ENCODE measurements around the gene RFX1.

Gene RFX1

DNA sequence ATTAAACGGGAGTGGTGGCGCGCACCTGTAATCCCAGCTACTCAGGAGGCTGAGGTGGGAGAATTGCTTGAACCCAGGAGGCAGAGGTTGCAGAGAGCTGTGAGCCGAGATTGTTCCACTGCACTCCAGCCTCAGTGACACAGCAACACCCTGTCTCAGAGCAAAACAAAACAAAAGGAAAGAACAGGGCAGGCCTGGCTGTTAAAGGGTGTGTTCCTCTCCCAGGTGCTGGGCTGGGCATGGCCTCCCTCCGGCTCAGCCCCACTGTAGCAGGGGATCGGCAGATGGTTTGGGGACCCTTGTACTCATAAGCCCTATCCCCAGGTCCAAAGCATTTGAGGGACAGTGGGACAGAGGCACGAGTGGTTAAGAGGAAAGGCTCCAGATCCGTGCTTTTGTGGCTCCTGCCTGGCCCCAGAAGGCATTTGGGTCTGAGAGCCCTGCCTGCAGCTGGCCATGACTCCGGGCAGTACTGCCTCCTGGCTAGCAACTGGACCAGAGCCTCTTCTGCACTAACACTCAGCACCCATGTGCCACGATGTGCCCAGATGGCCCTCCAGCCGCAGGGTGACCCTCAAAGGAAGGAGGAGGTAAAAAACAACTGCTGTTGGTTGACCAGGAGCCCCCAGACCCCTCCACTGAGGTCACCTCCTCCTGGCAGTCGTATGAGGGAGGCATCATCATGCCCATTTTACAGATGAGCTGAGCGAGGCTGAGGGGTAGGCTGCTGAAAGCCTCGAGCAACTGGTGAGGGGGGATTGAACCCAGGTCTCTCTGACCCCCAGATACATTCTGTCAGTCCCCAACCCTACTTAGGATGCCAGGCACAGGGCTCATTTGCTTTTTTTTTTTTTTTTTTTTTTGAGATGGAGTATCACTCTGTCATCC lies 10.0 kb downstream of the RFX1 start:
- DNase-seq, result no peak

DNA sequence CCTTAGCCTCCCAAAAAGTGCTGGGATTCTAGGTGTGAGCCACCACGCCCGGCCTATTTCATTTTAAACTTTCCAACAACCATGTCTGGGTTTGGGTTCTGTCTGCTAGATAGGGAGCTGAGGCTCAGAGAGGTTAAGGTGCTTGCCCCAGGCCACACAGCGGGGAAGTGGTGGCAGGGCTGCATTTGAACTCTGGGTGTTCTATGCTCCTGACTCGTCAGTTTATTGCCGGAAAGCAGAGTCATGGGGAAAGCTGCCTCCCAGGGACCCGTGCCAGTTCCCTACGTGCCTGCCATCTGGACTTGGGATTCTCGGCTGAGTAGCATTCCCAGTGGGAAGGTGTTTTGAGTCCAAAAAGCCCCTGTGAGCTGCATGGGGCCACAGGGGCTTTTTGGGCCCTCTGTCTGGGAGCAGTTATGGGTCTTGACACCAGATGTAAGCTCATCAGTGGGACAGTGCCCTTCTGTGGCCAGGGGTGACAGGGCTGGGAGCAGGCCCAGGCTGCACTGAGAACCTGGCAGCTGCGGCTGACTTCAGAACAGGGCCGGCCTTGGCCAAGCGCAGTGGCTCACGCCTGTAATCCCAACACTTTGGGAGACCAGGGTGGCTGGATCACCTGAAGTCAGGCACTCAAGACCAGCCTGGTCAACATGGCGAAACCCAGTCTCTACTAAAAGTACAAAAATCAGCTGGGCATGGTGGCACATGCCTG lies 10.9 kb downstream of the RFX1 start:
- no peak for DNase-seq

DNA sequence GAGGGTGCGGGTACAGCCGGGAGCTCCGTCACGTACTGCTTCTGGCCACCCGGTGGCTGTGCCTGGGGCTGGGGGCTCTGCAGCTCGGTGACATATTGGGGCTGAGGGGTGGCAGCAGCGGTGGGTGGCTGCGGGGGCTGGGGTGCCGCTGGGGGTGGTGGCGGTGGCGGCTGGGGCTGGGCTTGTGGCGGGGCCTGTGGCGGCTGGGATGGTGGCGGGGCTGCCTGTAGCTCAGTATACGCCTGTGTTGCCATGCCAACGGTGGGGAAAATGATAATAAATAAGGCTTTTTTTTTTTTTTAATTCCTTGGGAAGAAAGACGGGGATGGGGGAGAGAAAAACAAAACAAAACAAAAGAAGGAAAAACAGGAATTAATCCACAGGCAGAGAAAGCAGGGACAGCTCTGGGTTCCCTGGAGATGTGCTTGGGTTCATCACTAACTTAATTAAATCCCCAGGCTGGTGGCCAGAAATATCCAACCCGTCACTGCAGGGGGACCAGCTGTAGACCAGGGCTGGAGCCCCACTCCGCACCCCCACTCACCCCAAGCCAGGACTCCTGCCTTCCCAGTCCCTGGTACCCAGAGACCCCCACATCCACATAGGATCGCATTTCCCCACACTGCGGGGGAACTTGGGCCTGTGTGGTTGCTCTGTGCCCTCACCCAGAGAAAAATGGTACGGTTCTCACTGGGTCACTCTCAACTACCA lies 12.4 kb downstream of the RFX1 start:
- no peak for DNase-seq

DNA sequence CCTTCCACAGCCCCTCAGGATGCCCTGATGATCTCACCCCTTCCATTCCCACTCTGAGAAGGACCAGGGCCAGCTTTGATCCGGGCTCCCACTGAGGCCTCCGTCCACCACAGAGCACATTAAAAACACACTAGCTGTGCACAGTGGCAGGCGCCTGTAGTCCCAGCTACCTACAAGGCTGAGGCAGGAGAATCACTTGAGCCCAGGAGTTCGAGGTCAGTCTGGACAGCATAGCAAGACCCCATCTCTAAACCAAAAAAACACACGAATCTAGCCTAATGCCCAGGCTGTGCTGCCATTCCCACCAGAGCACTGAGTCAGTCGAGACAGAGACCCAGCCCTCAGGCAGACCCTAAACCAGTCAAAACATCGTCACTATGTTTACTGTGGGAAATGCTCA lies 14.1 kb downstream of the RFX1 start:
- DNase-seq, result no peak

DNA sequence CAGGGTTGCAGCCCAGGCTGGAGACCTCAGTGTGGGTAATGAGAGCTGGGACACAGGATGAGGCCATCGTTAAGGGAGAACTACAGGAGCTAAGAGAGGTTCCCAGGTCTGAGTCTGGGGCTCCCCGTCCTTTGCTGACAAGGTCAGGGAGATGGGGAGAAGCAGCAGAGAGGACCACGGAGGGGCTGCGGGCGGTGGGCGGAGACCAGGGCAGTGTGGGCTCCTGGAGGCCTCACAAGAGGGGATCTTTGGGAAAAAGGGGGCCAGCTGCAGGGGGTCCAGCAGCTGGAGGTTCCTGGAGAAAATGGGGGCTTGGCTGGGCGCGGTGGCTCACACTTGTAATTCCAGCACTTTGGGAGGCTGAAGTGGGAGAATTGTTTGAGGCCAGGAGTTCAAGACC lies 16.0 kb downstream of the RFX1 start:
- DNase-seq, result no peak

DNA sequence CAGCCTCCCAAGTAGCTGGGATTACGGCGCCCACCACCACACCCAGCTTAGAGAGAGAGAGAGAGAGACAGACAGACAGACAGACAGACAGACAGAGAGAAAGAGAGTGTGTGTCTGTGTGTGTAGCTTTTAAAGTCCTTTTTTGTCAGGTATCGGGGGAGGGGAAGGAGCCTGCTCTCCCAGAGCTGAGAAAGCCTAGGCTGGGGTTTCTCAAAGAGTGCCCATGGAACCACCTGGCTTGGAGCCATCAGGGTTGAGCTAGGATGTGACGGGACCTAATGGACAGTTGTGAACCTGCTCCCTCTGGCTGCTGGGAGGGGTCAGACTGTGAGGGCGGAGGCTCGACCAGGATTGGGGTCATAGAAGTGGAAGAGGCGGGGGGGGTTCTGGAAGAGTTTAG lies 16.6 kb downstream of the RFX1 start:
- DNase-seq, result no peak

DNA sequence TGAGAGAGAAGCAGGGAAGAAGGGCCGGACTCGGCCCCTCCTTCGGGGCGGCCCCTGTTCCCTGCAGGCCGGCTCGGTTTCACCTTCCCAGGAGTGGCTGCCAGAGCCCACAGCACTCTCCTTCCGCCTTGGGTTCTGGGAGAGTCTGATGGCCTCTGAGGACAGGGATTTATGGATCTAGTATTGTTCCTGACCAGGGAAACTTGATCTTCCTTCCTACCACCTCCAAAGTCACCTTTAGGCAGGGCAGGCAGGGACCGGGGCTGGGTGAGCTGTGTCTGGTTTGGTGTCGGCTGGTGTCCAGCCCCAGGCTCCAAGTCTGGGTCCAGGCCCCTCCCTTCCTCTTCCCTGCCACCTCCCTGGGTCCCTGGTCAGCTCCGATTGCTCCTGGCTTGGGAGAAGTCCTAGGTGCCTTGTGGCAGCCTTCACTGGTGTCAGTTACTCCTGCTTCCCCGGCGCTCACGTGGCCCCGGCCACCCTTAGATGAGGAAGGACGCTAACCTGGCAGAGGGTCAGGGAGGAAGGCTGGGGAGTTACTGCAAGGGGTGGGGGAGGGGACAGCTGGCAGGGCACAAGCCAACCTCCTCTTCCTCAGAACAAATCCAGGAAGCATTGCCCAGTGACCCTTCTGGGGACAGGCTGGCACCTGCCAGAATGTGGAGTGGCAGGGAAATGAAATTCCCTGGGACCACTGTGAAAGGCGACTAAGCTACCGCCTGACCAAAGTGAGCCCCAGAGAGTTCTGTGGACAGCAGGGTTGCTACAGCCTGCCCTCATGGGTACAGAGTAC lies 18.8 kb downstream of the RFX1 start:
- no peak for DNase-seq

DNA sequence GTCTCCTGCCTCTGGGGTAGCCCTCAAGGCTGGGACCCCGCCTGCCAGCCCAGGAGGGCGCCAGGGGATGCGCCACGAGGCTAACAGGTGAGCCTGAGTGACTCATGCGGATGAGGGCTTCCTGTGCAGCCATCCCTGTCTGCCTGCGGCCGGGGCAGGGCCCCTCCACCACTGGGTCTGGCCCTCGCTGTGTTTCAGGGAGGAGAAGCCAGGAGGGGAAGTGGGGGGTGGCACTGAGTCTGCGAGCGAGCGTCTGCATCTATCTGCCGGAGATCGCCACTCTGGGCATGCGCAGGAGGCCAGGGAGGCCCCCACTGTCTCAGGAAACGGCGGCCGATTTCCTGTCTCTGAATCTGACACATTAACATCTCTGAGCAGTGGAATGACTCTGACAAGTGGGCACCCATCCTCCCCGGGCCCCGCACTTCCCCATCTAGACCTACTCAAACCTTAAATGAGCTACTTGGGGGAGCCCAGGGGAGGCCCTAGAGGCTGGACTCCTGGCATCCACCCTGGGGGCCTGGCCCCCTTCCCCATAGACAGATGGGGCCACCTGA lies 19.7 kb downstream of the RFX1 start:
- DNase-seq, result peak; percentile 99

DNA sequence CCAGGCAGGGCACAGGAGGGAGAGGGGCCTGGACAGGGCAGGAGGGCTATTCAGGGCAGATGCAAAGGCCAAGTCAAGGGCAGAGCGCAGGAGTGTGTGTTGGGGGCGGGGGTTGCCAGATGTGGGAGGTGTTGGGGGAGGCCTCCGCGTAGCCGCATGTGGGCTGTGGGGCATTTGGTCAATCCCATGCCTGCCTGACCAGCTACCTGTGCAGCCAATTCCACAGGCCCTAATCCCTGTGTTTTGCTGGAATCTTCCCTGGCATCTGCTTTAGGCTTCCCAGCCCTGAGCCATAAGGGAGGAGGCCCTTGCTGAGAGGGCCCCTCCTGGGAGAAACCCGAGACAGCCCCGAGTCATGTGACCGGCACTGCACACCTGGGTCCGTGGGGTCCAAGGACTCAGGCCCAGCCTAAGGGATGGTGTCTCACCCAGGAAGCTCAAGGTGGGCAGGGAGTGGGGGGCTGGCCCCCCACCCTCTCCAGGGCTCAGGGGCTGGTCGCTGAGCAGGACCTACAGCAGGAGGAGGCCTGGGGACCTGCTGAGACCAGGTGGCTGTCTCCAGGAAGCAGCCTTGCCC lies 20.3 kb downstream of the RFX1 start:
- peak; percentile 41 for DNase-seq

DNA sequence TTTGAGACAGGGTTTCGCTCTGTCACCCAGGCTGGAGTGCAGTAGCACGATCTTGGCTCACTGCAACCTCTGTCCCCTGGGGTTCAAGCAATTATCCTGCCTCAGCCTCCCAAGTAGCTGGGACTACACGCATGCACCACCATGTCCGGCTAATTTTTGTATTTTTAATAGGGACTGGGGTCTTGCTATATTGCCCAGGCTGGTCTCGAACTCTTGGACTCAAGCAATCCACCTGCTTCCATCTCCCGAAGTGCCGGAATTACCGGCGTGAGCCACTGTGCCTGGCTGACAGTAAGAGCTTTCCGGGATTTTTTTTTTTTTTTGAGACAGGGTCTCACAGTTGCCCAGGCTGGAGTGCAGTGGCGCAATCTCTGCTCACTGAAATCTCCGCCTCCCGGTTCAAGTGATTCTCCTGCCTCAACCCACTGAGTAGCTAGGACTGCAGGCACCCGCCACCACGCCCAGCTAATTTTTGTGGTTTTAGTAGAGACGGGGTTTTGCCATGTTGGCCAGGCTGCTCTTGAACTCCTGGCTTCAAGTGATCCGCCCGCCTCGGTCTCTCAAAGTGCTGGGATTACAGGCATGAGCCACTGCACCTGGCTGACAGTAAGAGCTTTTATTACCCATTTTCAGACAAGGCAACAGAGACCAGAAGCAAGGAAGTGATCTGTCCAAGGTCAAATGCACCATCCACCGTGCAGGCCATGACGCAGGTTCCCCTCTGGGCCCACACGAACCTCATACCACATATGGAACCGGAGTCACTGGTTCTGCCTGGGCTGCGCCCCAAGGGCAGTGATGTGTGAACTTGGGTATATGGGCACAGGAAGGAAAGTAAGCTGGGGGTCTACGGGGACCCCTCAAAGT lies 21.0 kb downstream of the RFX1 start:
- peak; percentile 31 for DNase-seq

DNA sequence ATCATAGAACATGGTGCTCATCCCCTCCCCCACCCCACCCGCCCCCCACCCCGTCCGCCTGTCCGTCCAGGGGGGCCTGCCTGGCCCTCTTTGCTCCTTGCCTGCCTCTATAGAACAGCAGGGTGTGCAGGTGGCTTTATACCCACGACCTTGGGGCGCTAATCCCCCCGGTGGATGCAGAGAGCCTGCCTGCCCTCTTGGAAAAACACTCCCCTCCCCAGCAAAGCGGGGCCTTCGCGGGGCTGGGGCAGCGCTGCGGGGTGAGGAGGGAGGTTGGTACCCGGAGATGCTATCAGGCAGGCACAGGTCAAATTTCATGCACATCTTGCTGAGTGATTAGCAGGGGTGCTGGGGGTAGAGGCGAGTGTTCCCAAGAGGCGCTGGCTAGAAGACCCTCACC lies 21.9 kb downstream of the RFX1 start:
- DNase-seq, result no peak

DNA sequence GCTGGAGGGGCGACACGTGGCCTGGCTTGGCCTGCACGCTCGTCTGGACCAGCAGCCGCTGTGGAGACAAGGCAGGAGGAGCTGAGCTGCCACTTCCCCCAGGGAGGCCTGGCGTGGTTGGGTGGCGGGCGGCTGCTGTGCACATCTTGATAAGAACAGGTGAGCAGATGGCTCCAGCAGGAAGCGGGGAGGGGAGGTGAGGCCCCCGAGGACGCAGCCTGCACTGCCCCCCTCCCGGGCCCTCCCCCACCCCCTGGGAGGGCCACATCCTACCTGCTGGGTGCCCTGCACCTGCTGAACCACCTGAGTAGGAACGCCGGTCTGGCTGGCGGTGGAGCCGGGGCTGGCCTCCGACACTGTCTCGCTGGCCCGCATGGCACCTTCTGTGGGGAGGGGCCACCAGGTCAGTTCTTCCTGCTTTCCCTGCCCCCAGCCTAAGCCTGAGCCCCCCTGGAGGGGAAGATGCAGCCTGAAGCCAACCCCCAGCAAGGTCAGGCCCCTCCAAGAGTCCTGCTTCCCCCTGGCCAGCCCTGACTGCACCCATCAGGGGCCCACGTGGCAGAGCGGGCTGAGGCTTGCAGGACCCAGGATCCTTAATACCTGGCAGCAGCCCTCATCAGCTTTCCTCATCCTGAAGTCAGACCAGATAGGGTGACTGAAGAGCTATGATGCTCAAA lies 22.8 kb downstream of the RFX1 start:
- DNase-seq, result no peak

DNA sequence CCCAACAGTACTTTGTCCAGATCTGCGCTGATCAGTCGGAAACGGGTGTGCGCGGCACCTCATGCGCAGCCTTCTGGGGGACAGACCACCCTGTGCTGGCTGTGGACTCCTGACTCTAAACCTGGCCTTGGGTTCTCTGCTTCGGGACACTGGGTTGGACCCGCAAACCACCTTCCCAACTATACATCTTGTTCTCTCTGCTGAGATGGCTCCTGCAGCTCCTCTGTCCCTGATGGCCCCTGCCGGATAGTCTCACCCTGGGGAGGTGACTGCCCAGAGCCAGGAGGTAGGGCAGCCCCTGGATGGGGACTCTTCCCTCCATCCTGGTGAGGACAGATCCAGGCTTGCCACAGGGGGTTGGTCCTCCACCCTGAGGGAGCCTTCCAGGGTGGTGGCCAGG lies 23.3 kb downstream of the RFX1 start:
- no peak for DNase-seq

DNA sequence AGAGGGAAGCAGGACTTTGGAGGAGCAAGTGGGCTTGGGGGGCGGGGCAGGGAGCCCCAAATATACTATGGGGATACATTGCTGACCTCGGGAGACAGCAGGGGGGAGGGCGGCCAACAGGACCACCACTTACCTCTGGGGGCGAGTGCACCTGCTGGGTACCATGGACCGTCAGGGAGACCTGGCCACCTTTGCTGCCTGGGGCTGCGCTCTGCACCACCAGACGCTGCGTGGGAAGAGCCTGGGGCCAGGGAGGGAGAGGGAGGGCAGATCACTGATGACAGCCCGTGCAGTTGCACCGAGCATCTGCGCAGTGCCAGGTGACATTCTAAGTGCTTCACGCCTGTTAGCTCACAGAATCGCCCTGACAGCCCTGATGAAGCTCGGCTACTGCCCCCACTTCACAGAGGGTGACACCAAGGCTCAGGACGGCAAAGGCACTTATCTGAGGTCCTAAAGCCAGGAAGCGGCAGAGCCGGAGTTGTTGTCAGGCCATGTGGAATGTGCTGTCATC lies 24.1 kb downstream of the RFX1 start:
- no peak for DNase-seq

DNA sequence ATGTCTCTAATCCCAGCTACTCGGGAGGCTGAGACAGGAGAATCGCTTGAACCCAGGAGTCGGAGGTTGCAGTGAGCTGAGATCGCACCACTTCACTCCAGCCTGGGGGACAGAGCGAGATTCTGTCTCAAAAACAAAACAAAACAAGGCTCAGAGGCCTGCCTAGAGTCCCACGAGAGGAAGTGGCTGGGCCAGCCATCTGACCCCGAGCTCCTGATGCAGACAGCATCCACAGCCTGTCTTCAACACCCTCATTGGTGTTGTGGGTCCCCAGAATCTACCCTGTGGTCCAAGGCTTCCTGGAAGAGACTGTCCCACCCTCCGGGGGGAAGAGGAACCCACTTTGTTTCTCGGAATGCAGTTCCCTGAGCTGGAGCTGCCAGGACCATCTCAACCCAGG lies 24.7 kb downstream of the RFX1 start:
- no peak for DNase-seq

DNA sequence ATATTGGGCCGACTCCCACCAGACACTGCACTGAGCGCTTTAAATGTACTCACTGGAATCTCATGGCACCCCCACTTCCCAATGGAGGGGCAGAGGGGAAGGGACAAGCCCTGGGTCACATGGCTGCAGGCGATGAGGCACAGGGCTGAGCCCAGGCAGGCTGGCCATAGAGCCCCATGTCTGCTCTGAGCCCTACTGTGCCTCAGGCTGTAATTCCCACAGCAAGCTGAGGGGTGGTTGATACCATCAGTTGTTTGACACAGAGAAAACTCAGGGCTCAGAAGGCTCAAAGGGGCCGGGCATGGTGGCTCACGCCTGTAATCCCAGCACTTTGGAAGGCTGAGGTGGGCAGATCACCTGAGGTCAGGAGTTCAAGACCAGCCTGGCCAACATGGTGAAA lies 25.1 kb downstream of the RFX1 start:
- no peak for DNase-seq

DNA sequence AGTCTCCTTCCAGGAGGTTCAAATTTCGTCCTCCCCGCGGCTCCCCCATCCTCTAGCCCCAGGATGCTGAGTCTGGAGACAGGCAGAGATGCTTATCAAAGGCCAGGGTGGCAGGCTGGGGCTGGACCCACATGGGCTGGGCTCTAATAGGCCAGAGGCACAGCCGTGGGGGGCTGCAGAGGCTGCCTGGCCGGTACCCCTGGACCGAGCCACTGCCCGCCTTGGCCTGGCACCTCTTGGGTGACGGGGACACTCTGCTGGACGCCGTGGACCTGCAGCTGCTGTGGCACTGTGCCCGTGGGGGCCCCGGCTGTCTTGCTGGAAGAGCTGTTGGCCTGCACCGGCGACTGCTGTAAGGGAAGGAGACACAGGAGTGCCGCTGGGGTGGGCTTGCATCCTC lies 25.8 kb downstream of the RFX1 start:
- no peak for DNase-seq

DNA sequence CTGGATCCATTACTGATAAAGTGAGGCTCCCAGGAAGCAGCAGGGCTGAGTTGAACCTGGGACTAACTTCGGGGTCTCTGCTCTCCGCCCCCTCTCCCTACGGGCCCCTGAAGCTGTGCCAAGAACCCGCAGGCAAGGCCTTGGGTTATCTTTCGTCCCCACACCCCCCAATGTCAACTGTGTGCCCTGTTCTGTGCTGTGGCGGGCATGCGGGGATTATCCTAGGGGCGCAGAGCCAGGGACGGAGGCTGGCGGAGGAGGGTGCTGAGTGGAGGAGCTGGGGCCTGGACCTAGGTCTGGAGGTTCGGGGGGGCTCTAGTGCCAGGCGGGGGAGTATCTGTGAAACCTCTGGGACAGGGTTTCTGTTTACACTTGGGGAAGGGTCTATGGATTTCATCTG lies 26.4 kb downstream of the RFX1 start:
- no peak for DNase-seq

DNA sequence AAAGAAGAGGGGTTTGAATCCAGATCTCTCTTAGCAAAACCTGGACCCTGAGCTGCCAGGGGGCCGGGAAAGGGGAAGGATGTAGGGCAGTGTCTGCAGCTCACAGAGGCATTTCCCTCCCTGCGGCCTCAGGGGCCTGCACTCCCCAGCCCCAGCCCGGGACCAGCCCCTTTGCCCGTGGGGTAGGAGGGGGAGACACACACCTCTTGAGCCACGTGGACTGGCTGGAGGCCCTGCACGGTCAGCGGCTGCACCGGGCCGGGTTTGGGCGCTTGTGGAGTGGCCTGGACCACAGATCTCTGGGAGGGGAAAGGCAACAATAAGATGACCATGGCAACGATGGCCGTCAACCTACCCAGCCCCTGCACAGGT lies 26.9 kb downstream of the RFX1 start:
- no peak for DNase-seq
